ENCODE data around the gene SBNO2. TPM values are rescaled to one million over a fixed set of nuclear protein-coding genes. Genes with fewer than 3 reads are reported as not detected.

Gene SBNO2
- total and polyA plus RNA-seq, 2 donors (not counting 1 experiment from before 2014, with no cell fraction given), result 42.8 to 83.3 TPM

DNA sequence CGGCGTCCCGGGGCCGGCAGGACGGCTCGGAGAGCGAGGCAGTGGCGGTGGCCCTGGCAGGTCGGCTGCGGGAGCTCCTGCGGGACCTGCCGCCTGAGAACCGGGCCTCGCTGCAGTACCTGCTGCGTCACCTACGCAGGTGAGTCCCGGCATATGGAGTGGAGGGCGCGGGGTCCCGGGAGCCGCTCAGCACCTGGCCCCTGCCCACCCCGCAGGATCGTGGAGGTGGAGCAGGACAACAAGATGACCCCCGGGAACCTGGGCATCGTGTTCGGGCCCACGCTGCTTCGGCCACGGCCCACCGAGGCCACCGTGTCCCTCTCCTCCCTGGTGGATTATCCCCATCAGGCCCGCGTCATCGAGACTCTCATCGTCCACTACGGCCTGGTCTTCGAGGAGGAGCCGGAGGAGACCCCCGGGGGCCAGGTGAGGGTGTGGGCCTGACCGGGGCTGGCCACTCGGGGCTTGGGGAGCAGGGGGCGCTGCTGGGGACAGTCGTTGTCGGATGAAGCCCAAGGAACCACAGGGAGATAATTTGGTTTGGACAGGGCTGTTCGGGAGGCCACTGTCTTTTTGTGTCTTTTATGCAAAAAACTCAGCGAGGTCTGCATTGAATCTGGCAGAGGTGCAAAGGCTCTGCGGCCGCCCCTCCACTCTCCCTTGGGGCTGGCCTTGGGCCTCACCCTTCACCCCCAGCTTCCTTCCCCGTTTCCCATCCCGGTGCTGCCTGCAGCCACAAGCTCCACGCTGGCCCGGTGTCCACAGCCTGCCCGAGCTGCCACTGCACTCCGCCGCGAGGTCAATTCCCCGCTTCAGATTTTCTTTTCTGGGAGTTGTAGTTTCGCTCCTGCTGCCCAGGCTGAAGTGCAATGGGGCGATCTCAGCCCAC lies 90.9 kb downstream of the SBNO2 start:
- intact Hi-C loops (cut with micrococcal nuclease), result no loop called here
- Histone ChIP-seq H3K27ac (ENCODE audit: low read length in 2 of 2) (no peak overlapping the region), H3K4me3 (ENCODE audit: control extremely low read depth in 1 of 5, extremely low read depth in 1 of 5, insufficient read depth in 1 of 5, low read depth in 2 of 5, low read length in 4 of 5) (no peak overlapping the region), H3K4me1 (ENCODE audit: control insufficient read depth in 2 of 2, insufficient read depth in 2 of 2, low read length in 2 of 2) (peaks cover 33 to 67% of the 10 kb centered on the region in 2 donors), H3K9ac (ENCODE audit: low read length) (no peak overlapping the region), H3K36me3 (replicated peaks in 1 of 2; ENCODE audit: control extremely low read depth in 1 of 2, control insufficient read depth in 1 of 2, extremely low read depth in 1 of 2, insufficient read depth in 2 of 2, low read length in 1 of 2) (peaks cover 0 to 87% of the 10 kb centered on the region in 2 experiments), H3K27me3 (replicated peaks in 1 of 4; ENCODE audit: control extremely low read depth in 1 of 4, control insufficient read depth in 3 of 4, insufficient read depth in 4 of 4, low read length in 3 of 4) (no peaks in the 10 kb centered on the region), H4K20me1 (ENCODE audit: control insufficient read depth, insufficient read depth, low read length, poor library complexity, severe bottlenecking) (peaks cover 95% of the 10 kb centered on the region), H2AFZ (ENCODE audit: insufficient read depth, low read depth, low read length, poor library complexity, severe bottlenecking) (no peak overlapping the region), H3K9me3 (ENCODE audit: control extremely low read depth in 1 of 3, control insufficient read depth in 2 of 3, insufficient read depth in 1 of 3, low read length in 2 of 3) (no peaks in the 10 kb centered on the region), H3K79me2 (ENCODE audit: control insufficient read depth, insufficient read depth, low read length) (peaks cover 32% of the 10 kb centered on the region), H3K4me2 (replicated peaks; ENCODE audit: low read depth, low read length, poor library complexity, severe bottlenecking) (peak overlapping the region; percentile 3)
- no peak for TF ChIP-seq EZH2 (IDR thresholded peaks at IDR 0.05; ENCODE audit: borderline replicate concordance, insufficient read depth, low read depth, low read length, poor library complexity, severe bottlenecking)
- TF ChIP-seq, protein P1, sequence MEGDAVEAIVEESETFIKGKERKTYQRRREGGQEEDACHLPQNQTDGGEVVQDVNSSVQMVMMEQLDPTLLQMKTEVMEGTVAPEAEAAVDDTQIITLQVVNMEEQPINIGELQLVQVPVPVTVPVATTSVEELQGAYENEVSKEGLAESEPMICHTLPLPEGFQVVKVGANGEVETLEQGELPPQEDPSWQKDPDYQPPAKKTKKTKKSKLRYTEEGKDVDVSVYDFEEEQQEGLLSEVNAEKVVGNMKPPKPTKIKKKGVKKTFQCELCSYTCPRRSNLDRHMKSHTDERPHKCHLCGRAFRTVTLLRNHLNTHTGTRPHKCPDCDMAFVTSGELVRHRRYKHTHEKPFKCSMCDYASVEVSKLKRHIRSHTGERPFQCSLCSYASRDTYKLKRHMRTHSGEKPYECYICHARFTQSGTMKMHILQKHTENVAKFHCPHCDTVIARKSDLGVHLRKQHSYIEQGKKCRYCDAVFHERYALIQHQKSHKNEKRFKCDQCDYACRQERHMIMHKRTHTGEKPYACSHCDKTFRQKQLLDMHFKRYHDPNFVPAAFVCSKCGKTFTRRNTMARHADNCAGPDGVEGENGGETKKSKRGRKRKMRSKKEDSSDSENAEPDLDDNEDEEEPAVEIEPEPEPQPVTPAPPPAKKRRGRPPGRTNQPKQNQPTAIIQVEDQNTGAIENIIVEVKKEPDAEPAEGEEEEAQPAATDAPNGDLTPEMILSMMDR (IDR thresholded peaks at IDR 0.05), result no peak
- 90% methylated on average over 58 of the region's 59 CpGs for WGBS (ENCODE audit: insufficient coverage)
- H3K4me3 Mint-ChIP-seq, result no peak overlapping the region
- DNase-seq (no peak), ATAC-seq (ENCODE audit: low read depth) (no peak)
- H3K4me1 Mint-ChIP-seq, result peaks cover 36% of the 10 kb centered on the region
- ChIA-PET CTCF (interaction anchor here (0.6 to 1.7 kb wide), 2 partner anchors 18 to 95 kb away, joined by 3 to 8 read pairs; no protein-coding TSS in a partner anchor), POLR2A (interaction anchor here (0.5 to 8.4 kb wide), 9 partner anchors 8 to 287 kb away, joined by 3 to 97 read pairs (median 6); partner anchors contain the start of gene ARHGAP45)
- H3K9me3 Mint-ChIP-seq (ENCODE audit: insufficient read depth), result no peaks in the 10 kb centered on the region
- H3K27me3 Mint-ChIP-seq, result no peaks in the 10 kb centered on the region
- peak overlapping the region; percentile 67 for H3K27ac Mint-ChIP-seq
